NK-92 treated with Interleukin-12 subunit alpha and Interleukin-12 subunit beta, amount 100 ng/mL, for 24 hours (cell line): ENCODE measurements around the gene NT5C3B.
"Not testable (repeated sequence)": the region's sequence is repeated elsewhere in the genome, so short reads cannot be mapped to it uniquely, and the experiment has no call there.

Experiments used
- DNase-seq: peaks from one replicate; lab custom pipeline; 2025; lab: John Stamatoyannopoulos, UW

NT5C3B gene

GRCh38 chr17:41784207-41784744 lies 51.8 kb downstream of the NT5C3B start:
- DNase-seq = no peak

GRCh38 chr17:41782142-41782541 lies 53.9 kb downstream of the NT5C3B start:
- no peak for DNase-seq

- DNase-seq = no peak
Observed at GRCh38 chr17:41781404-41782110, 54.5 kb downstream of the NT5C3B start.

GRCh38 chr17:41779954-41780353 lies 56.1 kb downstream of the NT5C3B start:
- DNase-seq = no peak

GRCh38 chr17:41777574-41778188 lies 58.4 kb downstream of the NT5C3B start:
- no peak for DNase-seq

GRCh38 chr17:41777157-41777573 lies 58.9 kb downstream of the NT5C3B start:
- DNase-seq = no peak

GRCh38 chr17:41776262-41776900 lies 59.7 kb downstream of the NT5C3B start:
- not testable (repeated sequence) for DNase-seq

- no peak for DNase-seq
Observed at GRCh38 chr17:41775394-41776226, 60.4 kb downstream of the NT5C3B start.
